OCI-LY7 (cell line): Measurements from ENCODE around the gene PTPN9.

ENCODE experiments used
- CTCF ChIP-seq: fragments of 200-600 bp; sonication (generic); conservative IDR thresholded peaks from 2 replicates; pipeline ENCODE4 v1.5.1; 2014; ENCODE audit warnings: mild to moderate bottlenecking, antibody characterized with exemption, low read length, moderate library complexity, mixed read lengths
- EZH2phosphoT487 ChIP-seq: fragments of 200-600 bp; sonication (generic); IDR thresholded peaks from 2 replicates; pipeline ENCODE4 v1.6.1; 2018; ENCODE audit warnings: low read depth, borderline replicate concordance, mild to moderate bottlenecking, mixed run types, antibody characterized with exemption, low read length, moderate library complexity, mixed read lengths

- TF ChIP-seq CTCF (no peak), EZH2phosphoT487 (no peak)
These were observed 156.6 kb downstream of the PTPN9 start for GRCh38 chr15:75422554-75422953.
